ENCODE measurements around the gene SNUPN. TPM values are rescaled to one million over a fixed set of nuclear protein-coding genes. Genes with fewer than 3 reads are reported as not detected.

Gene SNUPN
- total RNA-seq, result 30.4 and 32.6 TPM in 2 replicates

GRCh38 chr15:75625542-75626347 is at the start of gene SNUPN:
Gene SNUPN (minus strand): TSS chr15:75625725. CDS start chr15:75621051, 4,674 bp downstream.

GRCh38 chr15:75647370-75648155 is 22.0 kb upstream of the SNUPN start, which contains the start of gene SNX33:
Gene SNX33 (plus strand): TSS chr15:75647912. CDS start chr15:75649103, 1,191 bp downstream.

GRCh38 chr15:75639709-75640482 is 14.4 kb upstream of the SNUPN start, which contains the start of gene IMP3:
Gene IMP3 (minus strand): TSS chr15:75640224. CDS start chr15:75640168, 56 bp downstream.

GRCh38 chr15:75578948-75579920 is 46.3 kb downstream of the SNUPN start, which contains the start of gene PTPN9:
Gene PTPN9 (minus strand): TSS chr15:75579315. CDS start chr15:75578776, 539 bp downstream.

Other genes with a start within 250 kb of the SNUPN start
- gene SIN3A, start 174.0 kb downstream of the SNUPN start, total RNA-seq, result 24.8 and 27.7 TPM in 2 replicates
- 10.1 and 18.0 TPM in 2 replicates for gene PTPN9, start 46.4 kb downstream of the SNUPN start, total RNA-seq
- 139 and 210 TPM in 2 replicates for gene IMP3, start 14.5 kb upstream of the SNUPN start, total RNA-seq
- 17.5 and 28.3 TPM in 2 replicates for gene SNX33, start 22.2 kb upstream of the SNUPN start, total RNA-seq
- gene CSPG4, start 87.1 kb upstream of the SNUPN start, total RNA-seq, result 73.2 and 91.5 TPM in 2 replicates
- 23.6 and 29.7 TPM in 2 replicates for gene UBE2Q2, start 217.7 kb upstream of the SNUPN start, total RNA-seq

All from airway epithelial cell (primary cell).